Measurements from ENCODE around the gene OR52B4. TPM values are rescaled to one million over a fixed set of nuclear protein-coding genes. Genes with fewer than 3 reads are reported as not detected.
"Not testable (repeated sequence)": the region's sequence is repeated elsewhere in the genome, so short reads cannot be mapped to it uniquely, and the experiment has no call there.

OR52B4 gene
- not detected for total RNA-seq

GRCh38 chr11:4368286-4368685 lies at the start of gene OR52B4:
Gene OR52B4 (minus strand): TSS chr11:4368386. CDS start chr11:4368295, 91 bp downstream.
- Mint-ChIP-seq H3K4me1 (no peaks in the 10 kb centered on the region), H3K9me3 (ENCODE audit: low read depth) (no peaks in the 10 kb centered on the region), H3K27me3 (no peaks in the 10 kb centered on the region), H3K27ac (no peak within 1 kb of the TSS), H3K36me3 (ENCODE audit: low read depth) (no peaks in the 10 kb centered on the region), H3K4me3 (no peak within 1 kb of the TSS)
- ATAC-seq (no peak), DNase-seq (no peak)
- ChIA-PET CTCF (no interaction called here), POLR2A (no interaction called here)
- intact Hi-C loops (cut with DNase I, micrococcal nuclease): no loop called here

DNA sequence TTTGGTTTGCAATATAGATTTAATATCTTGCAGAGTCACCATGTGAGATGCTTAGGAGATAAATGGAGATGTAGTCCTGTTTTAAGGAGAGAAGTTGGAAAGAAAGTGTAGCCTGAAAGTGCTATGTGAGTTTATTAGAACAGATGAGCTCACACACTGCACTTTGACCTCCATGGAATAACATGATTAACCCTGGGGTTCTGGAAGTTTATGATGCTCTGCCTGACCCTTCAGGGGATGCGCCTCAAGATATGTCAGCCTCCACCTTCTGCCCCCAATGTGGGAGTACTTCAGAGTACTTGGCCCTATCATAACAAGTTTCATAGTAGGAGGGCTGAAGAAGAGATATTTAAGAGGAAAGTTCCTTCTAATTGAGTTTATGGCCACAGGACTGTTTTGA lies 48.6 kb upstream of the OR52B4 start:
- ChIA-PET POLR2A (no interaction called here), CTCF (no interaction called here)
- no peaks in the 10 kb centered on the region for H3K36me3 Mint-ChIP-seq (ENCODE audit: low read depth)
- peaks cover 4% of the 10 kb centered on the region for H3K27me3 Mint-ChIP-seq
- ATAC-seq (no peak), DNase-seq (no peak)
- no peaks in the 10 kb centered on the region for H3K4me1 Mint-ChIP-seq
- no peaks in the 10 kb centered on the region for H3K9me3 Mint-ChIP-seq (ENCODE audit: low read depth)
- intact Hi-C loops (cut with DNase I, micrococcal nuclease): no loop called here
- H3K4me3 Mint-ChIP-seq: no peak overlapping the region
- no peak overlapping the region for H3K27ac Mint-ChIP-seq

GRCh38 chr11:4416306-4416705 lies 48.1 kb upstream of the OR52B4 start:
- no peak overlapping the region for H3K27ac Mint-ChIP-seq
- intact Hi-C loops (cut with DNase I, micrococcal nuclease): no loop called here
- peaks cover 4% of the 10 kb centered on the region for H3K27me3 Mint-ChIP-seq
- ATAC-seq (no peak), DNase-seq (no peak)
- H3K4me3 Mint-ChIP-seq: no peak overlapping the region
- H3K9me3 Mint-ChIP-seq (ENCODE audit: low read depth): no peaks in the 10 kb centered on the region
- POLR2A ChIA-PET: no interaction called here
- CTCF ChIA-PET: no interaction called here
- H3K36me3 Mint-ChIP-seq (ENCODE audit: low read depth): no peaks in the 10 kb centered on the region
- no peaks in the 10 kb centered on the region for H3K4me1 Mint-ChIP-seq

DNA sequence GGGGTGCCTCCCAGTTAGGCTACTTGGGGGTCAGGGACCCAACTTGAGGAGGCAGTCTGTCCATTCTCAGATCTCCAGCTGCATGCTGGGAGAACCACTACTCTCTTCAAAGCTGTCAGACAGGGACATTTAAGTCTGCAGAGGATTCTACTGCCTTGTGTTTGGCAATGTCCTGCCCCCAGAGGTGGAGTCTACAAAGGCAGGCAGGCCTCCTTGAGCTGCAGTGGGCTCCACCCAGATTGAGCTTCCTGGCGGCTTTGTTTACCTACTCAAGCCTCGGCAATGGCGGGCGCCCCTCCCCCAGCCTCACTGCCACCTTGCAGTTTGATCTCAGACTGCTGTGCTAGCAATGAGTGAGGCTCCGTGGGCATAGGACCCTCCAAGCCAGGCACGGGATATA lies 38.0 kb upstream of the OR52B4 start:
- H3K9me3 Mint-ChIP-seq (ENCODE audit: low read depth); H3K27me3 Mint-ChIP-seq; CTCF ChIA-PET; ATAC-seq; H3K27ac Mint-ChIP-seq; intact Hi-C loops (cut with DNase I, micrococcal nuclease); DNase-seq; H3K4me3 Mint-ChIP-seq; H3K36me3 Mint-ChIP-seq (ENCODE audit: low read depth); H3K4me1 Mint-ChIP-seq; POLR2A ChIA-PET: not testable (repeated sequence)

GRCh38 chr11:4393858-4394223 lies 25.7 kb upstream of the OR52B4 start:
- ATAC-seq (no peak), DNase-seq (no peak)
- Mint-ChIP-seq H3K27ac (peak overlapping the region; percentile 94), H3K4me3 (peak overlapping the region; percentile 93), H3K27me3 (peaks cover 8% of the 10 kb centered on the region), H3K9me3 (ENCODE audit: low read depth) (peaks cover 8% of the 10 kb centered on the region), H3K4me1 (peaks cover 35% of the 10 kb centered on the region), H3K36me3 (ENCODE audit: low read depth) (peaks cover 39% of the 10 kb centered on the region)
- ChIA-PET POLR2A (interaction anchor here (0.6 to 1.0 kb wide), 2 partner anchors 180 to 1997 kb away, joined by 4 read pairs; no protein-coding TSS in a partner anchor), CTCF (interaction anchor here (0.7 to 1.6 kb wide), 3 partner anchors 20 to 207 kb away, joined by 3 read pairs; no protein-coding TSS in a partner anchor)
- intact Hi-C loops (cut with DNase I, micrococcal nuclease): loop anchor here (1.0 to 10.0 kb wide), 7 partner anchors 87 to 597 kb away; partner anchors contain the start of genes NUP98 (in 1 of the 2) and TRIM68 (in 1 of the 2)

GRCh38 chr11:4393209-4393857 lies 25.1 kb upstream of the OR52B4 start, which contains the start of gene TRIM21:
Gene TRIM21 (minus strand): TSS chr11:4393702. CDS start chr11:4390409, 3,293 bp downstream.
- H3K4me1 Mint-ChIP-seq: peaks cover 35% of the 10 kb centered on the region
- ChIA-PET POLR2A (interaction anchor here (0.6 to 1.0 kb wide), 3 partner anchors 180 to 1998 kb away, joined by 3 to 4 read pairs (median 4); no protein-coding TSS in a partner anchor), CTCF (interaction anchor here (1.0 to 1.6 kb wide), 2 partner anchors 150 to 206 kb away, joined by 3 read pairs; no protein-coding TSS in a partner anchor)
- DNase-seq: peak; percentile 93
- peaks cover 6% of the 10 kb centered on the region for H3K9me3 Mint-ChIP-seq (ENCODE audit: low read depth)
- intact Hi-C loops (cut with DNase I, micrococcal nuclease): loop anchor here (1.0 to 10.0 kb wide), 7 partner anchors 88 to 596 kb away; partner anchors contain the start of genes NUP98 (in 1 of the 2) and TRIM68 (in 1 of the 2)
- peaks cover 5% of the 10 kb centered on the region for H3K27me3 Mint-ChIP-seq
- peak within 1 kb of the TSS; percentile 93 for H3K4me3 Mint-ChIP-seq
- peak; percentile 99 for ATAC-seq
- peak within 1 kb of the TSS; percentile 94 for H3K27ac Mint-ChIP-seq
- peaks cover 44% of the 10 kb centered on the region for H3K36me3 Mint-ChIP-seq (ENCODE audit: low read depth)

- ChIA-PET CTCF (interaction anchor here (2.5 kb wide), 1 partner anchor 201 kb away, joined by 11 read pairs; no protein-coding TSS in a partner anchor), POLR2A (interaction anchor here (0.5 kb wide), 1 partner anchor 700 kb away, joined by 4 read pairs; no protein-coding TSS in a partner anchor)
- no peaks in the 10 kb centered on the region for H3K27me3 Mint-ChIP-seq
- no peak for ATAC-seq
- peaks cover 81% of the 10 kb centered on the region for H3K36me3 Mint-ChIP-seq (ENCODE audit: low read depth)
- H3K27ac Mint-ChIP-seq: no peak overlapping the region
- peaks cover 25% of the 10 kb centered on the region for H3K4me1 Mint-ChIP-seq
- intact Hi-C loops (cut with DNase I, micrococcal nuclease): no loop called here
- peaks cover 2% of the 10 kb centered on the region for H3K9me3 Mint-ChIP-seq (ENCODE audit: low read depth)
- DNase-seq: no peak
- no peak overlapping the region for H3K4me3 Mint-ChIP-seq
Observed at GRCh38 chr11:4388221-4388620, 20.0 kb upstream of the OR52B4 start.

DNA sequence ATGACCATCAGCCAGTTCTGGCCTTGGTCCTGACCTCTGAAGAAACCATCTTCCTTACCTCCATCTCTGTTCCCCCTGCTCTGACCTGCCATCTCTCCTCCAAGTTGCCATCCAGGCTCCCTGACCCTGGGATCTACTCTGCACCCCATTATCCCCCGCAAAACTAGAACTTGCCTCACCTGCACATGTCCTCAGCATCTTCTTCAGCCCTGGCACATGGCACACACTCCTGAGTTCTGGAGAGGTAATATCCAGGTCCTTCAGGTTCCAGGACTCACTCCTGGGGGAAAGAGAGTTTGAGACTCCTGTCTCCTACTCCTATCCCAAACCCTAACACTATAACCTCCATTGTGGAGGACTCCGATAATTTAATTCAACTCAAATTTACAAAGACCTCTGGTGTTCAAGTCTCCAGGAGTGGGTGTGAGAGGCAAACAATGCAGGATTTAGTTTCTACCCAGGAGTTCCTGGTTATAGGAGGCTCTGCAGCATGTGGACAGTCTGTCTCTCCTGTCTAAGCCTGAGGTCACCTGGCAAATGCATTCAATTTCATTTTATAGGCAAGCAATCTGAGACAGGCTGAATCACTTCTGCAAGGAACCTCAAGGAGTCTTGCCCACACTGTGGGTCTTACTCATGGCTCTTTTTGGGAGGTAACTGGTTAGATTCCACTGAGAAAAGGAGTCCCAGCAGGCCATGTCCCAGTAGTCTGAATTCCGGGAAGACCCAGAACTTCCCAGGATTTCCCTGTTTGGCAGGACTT lies 18.0 kb upstream of the OR52B4 start:
- H3K36me3 Mint-ChIP-seq (ENCODE audit: low read depth): peaks cover 69% of the 10 kb centered on the region
- no peak overlapping the region for H3K4me3 Mint-ChIP-seq
- ATAC-seq (no peak), DNase-seq (no peak)
- H3K27me3 Mint-ChIP-seq: no peaks in the 10 kb centered on the region
- no peaks in the 10 kb centered on the region for H3K9me3 Mint-ChIP-seq (ENCODE audit: low read depth)
- ChIA-PET CTCF (no interaction called here), POLR2A (no interaction called here)
- H3K4me1 Mint-ChIP-seq: peaks cover 10% of the 10 kb centered on the region
- intact Hi-C loops (cut with DNase I, micrococcal nuclease): no loop called here
- no peak overlapping the region for H3K27ac Mint-ChIP-seq

GRCh38 chr11:4381901-4382300 lies 13.7 kb upstream of the OR52B4 start:
- ChIA-PET CTCF (no interaction called here), POLR2A (no interaction called here)
- intact Hi-C loops (cut with DNase I, micrococcal nuclease): no loop called here

DNA sequence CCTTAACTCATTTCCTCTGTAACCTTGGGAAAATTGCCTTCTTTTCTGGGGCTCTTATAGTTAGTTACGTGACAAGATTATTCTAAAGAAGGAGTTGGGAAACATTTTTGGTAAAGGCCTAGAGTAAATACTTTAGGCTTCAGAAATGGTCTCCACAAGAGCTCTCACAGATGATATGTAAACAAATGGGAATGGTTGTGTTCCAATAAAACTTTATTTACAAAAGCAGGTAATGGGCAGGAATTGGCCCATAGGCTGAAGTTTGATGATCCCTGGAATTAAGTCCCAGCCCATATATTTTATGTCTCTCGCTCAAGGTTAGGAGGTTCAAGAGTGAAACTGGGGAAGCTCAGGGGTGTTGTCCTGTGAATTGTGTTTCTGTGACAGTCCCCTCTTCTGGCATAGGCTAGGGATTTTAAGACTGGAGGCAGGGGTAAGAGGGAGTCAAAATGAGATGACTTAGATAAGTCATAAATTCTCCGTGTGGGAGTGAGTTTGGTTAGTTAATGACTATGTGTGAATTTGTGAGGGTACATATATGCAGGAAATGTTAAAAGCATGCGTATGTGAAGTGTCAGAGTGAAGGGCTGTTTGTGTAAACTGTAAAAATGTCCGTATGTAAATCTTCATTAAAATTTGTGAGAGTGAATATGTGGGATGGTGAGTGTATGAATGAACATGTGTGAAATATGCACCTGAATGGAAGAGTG lies 7.4 kb upstream of the OR52B4 start:
- intact Hi-C loops (cut with DNase I, micrococcal nuclease): no loop called here
- POLR2A ChIA-PET: no interaction called here
- H3K27ac Mint-ChIP-seq: no peak overlapping the region
- peaks cover 1% of the 10 kb centered on the region for H3K27me3 Mint-ChIP-seq
- H3K4me3 Mint-ChIP-seq: no peak overlapping the region
- no peaks in the 10 kb centered on the region for H3K36me3 Mint-ChIP-seq (ENCODE audit: low read depth)
- H3K9me3 Mint-ChIP-seq (ENCODE audit: low read depth): no peaks in the 10 kb centered on the region
- no peaks in the 10 kb centered on the region for H3K4me1 Mint-ChIP-seq
- DNase-seq: no peak
- peak; percentile 87 for ATAC-seq
- CTCF ChIA-PET: interaction anchor here (1.1 kb wide), 1 partner anchor 104 kb away, joined by 3 read pairs; no protein-coding TSS in a partner anchor

More at GRCh38 chr11:4381901-4382300, 13.7 kb upstream of the OR52B4 start:
- Mint-ChIP-seq H3K4me1 (no peaks in the 10 kb centered on the region), H3K4me3 (no peak overlapping the region), H3K9me3 (ENCODE audit: low read depth) (no peaks in the 10 kb centered on the region), H3K27ac (no peak overlapping the region), H3K36me3 (ENCODE audit: low read depth) (peaks cover 35% of the 10 kb centered on the region), H3K27me3 (no peaks in the 10 kb centered on the region)
- no peak for ATAC-seq
- DNase-seq: no peak

- H3K27me3 Mint-ChIP-seq: peaks cover 1% of the 10 kb centered on the region
- no peak overlapping the region for H3K4me3 Mint-ChIP-seq
- intact Hi-C loops (cut with DNase I, micrococcal nuclease): no loop called here
- no peak for ATAC-seq
- H3K27ac Mint-ChIP-seq: no peak overlapping the region
- no peaks in the 10 kb centered on the region for H3K9me3 Mint-ChIP-seq (ENCODE audit: low read depth)
- CTCF ChIA-PET: no interaction called here
- no peaks in the 10 kb centered on the region for H3K36me3 Mint-ChIP-seq (ENCODE audit: low read depth)
- DNase-seq: no peak
- POLR2A ChIA-PET: no interaction called here
- no peaks in the 10 kb centered on the region for H3K4me1 Mint-ChIP-seq
Observed at GRCh38 chr11:4370166-4370565, 2.0 kb upstream of the OR52B4 start.

Measured in activated CD4-positive, alpha-beta T cell treated with anti-CD3 and anti-CD28 coated beads for 36 hours (primary cell).